Dedifferentiated amniotic fluid mesenchymal stem cell (primary cell): ENCODE results near the gene CSNK2A3.
"Not testable (repeated sequence)": the region's sequence is repeated elsewhere in the genome, so short reads cannot be mapped to it uniquely, and the experiment has no call there.

Source experiments
- DNase-seq: peaks from one replicate; pipeline ENCODE4 v3.0.0-alpha.2; 2016; ENCODE audit errors: extremely low spot score

Gene CSNK2A3

DNA sequence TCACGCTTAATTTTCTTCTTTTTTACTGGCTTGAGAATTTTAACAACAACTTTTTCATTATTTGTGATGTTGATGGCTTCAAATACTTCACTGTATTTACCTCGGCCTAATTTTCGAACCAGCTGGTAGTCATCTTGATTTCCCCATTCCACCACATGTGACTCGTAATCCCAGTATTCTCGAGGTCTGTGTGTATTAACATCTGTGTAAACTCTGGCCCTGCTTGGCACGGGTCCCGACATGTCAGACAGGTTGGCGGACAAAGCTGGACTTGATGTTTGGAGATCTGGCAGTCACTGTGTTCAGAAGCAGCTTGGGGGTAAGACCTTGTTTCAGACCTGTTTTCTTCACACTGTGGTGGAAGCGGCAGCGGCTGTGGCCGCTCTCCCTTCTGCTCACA, at the start of gene CSNK2A3:
Gene CSNK2A3 (minus strand): TSS at position 373 of the 400 bp plus-strand sequence. CDS start 131 bp downstream, at position 242.
- not testable (repeated sequence) for DNase-seq

DNA sequence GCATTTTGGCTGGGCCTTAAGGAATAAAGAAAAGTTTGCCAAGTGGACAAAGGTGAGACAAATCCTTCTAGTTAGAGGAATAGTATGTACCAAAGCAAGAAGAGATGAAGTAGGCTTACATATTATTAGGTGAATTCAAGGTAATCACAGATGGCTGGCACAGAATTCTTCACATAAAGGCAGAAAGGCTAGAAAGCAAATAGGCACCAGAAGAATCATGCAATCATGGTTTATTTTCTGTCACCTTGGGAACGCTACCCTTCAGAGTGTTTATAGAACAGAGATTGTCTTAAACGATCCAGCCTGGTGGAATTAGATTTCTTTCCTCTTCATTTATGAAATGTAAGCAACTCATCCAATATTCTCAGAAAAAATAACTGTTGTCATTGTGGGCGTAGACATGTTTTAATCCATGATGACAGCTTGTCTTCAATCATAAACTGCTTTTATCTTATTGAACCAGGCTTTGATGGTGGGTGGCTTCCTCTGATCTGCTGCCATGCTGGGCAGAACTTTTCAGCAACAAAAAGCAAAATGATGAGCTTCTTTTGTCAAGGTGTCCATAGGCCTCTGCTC, 49.0 kb upstream of the CSNK2A3 start:
- DNase-seq = no peak

DNA sequence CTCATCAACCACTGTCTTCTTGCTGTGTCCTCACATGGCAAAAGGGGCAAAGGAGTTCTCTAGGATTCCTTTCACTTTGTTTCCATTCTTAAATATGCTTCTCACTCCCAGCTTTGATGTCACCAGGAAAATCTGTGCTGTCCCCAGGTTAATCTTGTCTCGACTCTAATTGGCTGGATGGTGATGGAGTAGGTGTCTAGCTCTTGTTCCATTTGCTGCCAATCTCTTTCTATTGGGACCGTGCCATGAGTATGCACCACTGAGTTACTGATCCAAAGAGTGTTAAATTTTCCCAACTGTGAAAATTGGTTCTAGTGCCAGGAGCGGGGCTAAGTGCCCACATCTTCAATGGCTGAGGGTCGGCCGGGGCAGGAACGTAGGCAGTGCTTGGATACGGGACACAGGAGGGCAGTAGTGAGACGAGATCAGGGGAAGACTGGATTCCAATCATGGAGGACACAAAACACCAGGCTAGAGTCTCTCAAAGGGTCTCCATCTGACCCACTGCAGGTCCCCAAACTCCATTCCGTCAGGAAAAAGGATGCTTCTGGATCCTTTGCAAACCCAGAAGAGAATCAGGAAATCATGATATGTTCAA, 47.7 kb upstream of the CSNK2A3 start:
- DNase-seq = no peak

DNA sequence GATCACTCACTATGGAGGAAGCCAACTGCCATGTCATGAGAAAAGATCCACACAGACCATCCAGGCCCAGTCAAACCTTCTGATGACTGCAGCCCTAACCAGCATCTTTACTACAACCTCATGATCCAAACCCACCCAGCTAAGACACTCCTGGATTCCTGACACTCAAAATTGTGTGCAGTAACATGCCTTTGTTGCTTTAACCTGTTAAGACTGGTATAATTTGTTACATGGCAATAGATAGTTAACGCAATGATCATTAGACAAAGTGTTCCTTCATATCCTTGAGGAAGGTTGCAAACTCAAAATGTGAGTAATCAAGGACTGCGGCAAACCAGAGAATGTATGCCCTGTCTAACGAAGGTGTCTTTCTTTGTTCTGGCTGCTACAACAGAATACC, 47.1 kb upstream of the CSNK2A3 start:
- DNase-seq = no peak

DNA sequence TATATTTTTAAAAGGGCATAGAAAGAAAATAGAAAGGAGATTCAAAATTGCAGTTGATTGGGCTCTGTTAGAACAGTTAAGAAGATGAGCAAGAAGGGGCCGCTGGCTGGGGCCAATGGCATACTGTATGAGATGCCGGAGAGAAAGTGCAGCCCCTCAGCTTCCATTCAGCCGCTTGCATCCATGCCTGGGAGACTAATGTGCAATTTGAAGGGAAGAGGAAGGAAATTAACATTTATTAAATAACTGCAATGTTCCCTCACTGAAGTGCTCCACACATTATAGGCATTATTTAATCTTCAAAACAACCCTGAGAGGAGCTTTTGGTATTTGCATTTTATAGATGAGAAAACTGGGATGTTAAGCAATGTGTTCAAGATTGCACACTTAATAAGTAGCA, 44.7 kb upstream of the CSNK2A3 start:
- DNase-seq = no peak

DNA sequence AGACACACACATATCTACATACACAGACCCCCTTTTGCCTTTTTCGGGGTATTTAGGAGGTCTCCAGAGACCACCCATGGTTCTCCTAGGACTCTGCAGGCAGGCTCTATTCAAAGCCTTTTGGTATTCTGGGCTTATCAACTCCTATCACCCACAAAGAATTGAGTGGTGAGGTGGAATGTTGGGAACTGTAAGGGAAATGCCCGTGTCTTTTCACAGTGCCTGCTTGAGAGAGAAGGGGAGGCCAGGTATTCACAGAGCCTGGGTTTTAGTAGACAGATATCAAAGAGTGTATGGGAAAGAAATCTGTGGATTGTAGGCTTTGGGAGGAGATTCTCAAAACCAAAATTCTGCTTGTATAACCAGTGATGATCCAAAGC, 44.0 kb upstream of the CSNK2A3 start:
- DNase-seq = no peak

DNA sequence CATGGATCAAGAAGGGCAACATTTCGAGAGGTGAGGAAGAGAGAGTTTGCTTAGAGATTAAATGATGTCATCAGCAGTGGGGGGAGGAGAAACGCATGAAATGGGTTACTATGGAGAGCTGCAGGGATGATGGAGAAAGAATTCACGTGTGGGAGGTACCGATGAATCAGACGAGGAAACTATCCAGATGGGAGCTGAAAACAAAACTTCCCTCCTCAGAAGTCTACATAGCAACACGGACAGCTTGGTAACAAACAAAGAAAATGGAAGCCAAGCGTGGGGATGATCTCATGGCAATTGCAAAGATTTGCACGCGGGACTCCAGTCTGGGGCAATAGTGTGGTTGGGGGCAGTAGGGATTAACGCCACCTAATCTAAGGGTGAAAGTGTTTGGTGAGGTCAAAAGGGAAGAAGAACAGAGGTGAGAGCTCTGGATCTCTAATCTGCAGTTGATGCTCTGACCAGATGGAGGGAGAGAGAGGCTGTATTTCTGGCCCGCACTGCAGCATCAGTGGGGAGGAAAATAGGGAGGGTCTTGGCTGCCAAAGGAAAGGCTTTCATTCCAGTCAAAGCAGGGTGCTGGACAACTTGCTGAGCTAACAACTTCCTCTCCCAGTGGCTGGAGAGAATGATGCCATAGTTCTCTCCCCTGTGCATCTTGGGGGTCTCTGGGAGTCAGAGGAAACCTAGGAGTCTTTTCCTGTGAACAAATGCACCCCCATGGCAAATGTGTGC, 43.4 kb upstream of the CSNK2A3 start:
- peak; percentile 56 for DNase-seq

DNA sequence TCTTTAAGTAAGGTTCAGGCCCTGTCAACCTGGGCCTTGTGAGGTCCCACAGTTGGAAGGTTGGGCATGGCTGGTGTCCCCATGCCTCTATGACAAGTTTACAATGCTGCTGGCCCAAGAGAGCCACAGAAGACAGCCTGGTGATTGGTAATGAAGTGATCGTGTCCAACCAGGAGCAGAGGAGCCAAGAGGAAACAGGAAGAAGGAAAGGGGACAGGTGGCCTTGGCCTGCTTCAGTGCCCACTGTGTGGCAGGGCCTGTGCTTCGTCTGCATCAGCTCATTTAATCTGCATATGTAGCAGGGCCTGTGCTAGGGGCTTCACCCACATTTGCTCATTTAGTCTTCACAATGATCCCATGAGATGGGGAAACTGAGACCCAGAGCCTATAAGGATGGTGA, 42.1 kb upstream of the CSNK2A3 start:
- DNase-seq = no peak

DNA sequence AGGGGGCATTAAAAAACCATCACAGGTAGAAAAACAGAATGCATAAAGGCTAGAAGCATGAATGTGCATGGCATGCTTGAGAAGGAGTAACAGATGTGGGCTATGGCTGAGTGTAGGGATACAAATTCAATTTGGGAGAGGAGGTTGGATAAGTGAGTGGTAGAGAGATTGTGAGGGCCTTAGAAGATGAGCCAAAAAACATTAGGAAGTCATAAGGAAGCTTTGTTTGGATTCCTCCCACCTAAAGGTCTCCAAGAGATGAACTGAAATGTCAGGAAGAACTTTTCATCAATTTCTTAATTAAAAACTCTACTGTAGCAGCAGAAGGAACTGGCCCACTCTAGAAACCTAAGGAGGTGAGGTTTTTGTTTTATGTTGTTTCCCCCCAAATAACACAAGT, 41.2 kb upstream of the CSNK2A3 start:
- no peak for DNase-seq

DNA sequence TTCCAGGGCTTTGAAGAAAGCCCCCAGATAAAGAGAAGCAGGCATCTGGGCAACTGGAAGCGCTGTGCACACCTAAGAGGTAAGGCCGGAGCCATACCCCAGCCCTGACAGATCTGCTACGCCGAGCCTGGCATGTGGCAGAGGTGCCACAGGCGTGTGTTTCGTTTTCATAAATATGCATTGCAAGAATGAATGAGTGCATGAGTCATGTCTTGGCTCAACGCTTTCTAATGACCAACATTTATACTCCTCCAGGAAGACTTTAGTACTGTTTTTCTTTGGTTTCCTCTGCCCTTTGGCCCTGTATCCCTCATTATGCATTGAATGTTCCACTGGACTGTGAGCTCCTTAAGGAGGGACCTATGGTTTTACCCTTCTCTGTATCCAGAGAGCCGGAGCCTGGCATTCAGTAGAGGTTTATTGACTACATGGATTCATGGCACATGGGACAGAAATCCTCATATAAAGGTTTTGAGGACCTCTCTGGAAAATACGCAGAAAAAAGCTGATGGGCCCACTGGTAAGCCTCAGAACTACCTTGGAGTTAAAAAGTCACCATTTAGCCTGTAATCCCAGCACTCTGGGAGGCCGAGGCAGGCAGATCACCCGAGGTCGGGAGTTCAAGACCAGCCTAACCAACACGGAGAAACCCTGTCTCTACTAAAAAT, 38.9 kb upstream of the CSNK2A3 start:
- peak; percentile 55 for DNase-seq

DNA sequence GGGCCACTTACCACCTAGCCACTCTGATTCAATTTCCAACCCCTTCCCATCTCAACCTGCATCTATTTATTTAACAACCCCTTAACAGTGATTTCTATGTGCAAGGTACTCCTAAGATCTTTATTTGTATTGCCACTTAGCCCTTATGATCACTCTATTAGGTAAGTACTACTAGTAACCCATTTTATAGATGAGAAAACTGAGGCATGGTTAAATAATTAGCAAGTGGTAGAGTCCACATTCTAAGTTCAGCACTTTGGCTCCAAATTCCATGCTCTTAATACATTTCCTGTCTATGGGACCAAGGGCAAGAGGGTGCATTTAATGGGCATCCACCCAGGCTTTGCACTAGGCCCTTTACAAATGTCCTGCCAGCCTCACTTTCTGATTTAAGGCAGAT, 38.1 kb upstream of the CSNK2A3 start:
- no peak for DNase-seq

DNA sequence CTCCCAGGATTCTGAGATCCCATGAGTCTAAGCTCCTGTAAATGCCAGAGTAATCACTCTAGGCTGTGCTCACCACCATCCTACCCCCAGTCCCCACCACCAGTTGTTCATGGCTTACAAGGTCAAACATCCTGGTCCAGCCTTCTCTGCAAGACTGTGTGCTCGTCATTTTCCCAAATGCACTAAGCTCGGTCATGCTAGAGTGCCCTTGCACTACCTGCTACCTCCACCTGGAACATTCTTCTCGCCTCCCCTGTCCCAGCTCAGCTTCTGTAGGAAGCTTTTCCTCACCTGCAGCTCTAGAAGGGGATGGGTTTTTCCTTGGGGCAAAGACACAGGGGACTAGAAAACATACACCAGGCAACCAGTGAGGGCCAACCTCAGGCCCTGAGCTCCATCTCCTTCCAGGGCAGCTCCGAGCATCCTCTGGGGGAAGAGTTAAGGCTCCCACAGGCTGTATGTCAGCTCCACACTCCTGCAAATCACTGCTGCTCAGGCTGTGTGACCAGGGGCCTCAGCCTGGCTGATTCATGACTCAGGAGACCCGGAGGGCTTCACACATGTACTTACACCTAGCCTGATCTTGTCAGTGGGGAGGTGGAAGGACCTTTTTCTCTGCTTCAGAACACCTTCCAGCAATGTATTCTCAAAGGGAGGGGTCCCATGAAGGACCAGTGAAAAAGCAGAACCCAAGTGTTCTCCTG, 37.2 kb upstream of the CSNK2A3 start:
- DNase-seq = no peak

DNA sequence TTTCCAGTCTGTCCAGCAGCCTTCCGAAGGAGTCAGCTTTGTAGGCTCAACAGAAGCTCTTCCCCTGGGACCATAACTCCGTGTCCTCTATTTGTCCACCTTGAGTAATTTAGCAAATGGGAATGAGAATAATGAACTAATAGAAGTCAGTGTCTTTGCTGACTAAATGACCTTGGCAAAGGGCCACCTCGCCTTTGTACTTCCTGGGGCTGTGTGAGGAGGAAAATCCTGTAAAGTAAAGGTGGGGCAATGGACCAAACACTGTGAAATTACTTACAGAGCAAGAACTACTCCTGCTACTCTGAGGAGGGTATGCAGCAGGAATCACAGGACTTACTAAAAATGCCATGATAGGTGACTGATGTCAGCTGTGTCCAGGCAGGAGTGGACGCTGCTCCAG, 36.2 kb upstream of the CSNK2A3 start:
- DNase-seq = no peak

DNA sequence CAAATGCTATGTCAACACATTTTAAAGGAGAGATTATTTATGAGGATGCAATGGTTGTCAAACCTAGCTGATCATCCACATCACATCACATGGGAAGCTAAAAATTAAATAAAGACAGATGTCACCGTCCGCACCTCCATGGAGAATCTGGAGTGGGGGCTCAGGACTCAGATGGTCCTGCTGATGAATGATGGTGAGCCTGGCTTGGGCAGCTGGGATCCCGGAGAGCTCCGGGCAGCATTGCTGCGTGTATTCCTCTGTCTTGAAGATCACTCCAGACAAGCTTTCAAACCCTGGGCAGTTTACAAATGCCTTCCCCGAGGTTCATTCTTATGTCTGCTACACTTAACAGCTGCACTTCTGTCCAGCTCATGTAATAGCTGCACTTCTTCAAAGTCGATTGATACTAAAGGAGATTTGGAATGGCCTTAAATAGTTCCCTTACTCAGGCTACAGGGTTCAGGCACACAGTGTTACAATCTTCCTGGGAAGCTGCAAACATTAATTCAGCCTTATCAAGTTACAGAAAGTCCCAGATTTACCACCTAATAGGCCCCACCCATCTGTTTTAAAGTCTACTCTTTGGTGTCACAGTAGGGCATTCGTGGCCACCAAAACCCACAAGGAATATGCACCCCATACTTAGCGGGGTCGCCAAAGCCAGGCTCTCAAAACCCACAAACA, 34.7 kb upstream of the CSNK2A3 start:
- no peak for DNase-seq

DNA sequence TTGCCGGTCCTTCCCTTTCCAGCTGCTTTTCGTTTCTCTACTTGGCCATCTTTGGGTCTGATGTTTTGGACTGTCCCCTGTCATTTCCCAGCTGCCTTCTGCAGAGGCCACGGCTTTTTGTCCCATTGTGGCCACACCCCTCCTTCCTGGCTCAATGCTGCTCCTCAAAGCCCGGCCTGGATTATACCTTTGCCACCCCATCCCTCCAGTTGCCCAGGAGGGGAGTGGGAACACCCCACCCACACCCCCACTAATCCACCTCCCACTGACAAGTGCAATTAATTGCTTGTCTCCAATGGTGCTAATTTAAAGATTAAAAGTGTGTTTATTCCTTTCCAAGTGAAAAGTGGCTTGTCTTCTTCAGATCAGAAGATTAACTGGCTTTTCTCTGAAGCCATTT, 34.2 kb upstream of the CSNK2A3 start:
- no peak for DNase-seq

DNA sequence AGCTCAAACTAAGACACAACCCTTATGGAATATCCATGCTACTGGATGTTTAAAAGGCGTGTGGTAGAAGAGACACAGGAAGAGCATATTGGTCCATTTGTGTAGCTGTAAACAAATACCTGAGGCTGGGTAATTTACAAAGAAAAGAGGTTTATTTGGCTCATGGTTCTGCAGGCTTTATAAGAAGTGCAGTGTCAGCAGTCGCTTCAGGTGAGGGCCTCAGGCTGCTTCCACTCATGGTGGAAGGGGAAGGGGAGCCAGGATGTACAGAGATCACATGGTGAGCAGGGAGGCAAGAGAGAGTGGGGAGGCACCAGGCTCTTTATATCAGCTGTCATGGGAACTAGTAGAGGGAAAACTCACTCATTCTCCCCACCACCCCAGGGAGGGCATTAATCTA, 31.8 kb upstream of the CSNK2A3 start:
- DNase-seq = no peak

DNA sequence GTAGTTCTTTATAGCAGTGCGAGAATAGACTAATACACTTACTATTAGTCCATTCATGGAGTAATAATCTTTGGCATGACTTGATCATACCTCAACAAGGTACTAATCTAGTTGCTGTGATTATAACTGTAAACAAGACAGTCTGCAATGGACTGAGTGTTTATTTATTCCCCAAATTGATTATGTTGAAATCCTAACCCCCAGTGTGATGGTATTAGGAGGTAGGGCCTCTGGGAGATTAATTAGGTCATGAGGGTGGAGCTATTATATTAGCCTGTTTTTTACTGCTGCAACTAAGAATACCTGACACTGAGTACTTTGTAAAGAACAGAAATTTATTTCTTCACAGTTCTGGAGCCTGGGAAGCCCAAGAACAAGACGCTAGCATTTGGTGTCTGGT, 30.9 kb upstream of the CSNK2A3 start:
- DNase-seq = no peak

DNA sequence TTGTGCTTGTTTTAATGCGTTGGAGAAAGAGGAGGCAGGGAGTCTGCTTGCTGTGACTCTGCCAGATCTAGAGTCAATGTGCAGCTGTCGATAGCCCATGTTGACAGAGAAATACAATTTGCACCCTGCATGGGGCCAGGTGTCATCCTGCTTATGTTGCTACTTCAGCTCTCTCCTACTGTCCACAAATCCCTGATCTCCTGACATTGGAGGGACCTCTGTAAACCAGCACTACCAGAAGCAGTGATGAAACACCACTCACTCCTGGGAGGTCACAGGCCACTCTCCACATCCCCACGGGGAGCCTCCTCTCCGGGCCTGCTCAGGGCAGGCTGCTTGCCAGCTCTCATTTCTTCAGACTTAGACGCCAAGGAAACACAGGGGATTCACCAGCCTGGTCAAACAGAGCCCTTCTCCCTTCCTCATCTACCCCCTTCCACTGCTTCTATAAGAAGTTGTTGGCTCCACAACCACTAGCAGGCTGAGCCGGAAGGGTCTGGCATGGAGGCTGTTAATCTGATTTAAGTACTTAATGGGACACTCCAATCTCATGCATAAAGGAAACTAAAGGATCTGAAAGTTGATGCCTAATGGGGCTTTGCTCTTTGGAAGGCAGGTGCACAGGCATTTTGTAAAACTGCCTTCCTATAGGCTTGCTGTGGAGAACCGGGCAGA, 29.9 kb upstream of the CSNK2A3 start:
- no peak for DNase-seq

DNA sequence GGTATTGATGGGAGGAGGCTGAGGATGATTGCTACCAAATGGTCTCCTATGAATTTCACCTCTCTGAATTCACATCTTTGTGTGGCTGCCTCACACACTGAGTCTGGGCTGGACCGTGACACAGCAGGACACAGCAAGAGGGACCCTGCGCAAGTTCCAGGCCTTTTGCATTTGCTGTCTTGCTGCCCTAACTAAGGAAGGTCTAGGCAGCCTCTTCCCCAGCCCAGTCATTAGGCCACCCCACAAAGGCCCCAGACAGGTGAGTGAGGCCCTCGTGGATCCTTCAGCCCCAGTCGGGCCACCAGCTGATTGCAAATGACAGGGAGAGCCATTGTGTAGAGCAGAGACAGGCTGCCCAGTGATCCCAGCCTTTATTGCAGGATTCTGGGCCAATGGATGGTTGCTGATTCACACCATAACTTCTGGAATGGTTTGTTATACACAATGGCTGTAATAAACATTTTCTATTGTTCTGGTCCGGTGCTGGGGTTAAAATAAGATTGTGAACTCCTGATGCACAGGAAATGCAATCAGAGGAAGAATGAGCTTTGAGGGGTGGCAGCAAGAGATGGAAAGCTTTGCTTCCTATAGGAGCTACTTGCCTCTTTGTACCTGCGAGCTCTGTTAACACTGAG, 28.5 kb upstream of the CSNK2A3 start:
- DNase-seq = no peak

DNA sequence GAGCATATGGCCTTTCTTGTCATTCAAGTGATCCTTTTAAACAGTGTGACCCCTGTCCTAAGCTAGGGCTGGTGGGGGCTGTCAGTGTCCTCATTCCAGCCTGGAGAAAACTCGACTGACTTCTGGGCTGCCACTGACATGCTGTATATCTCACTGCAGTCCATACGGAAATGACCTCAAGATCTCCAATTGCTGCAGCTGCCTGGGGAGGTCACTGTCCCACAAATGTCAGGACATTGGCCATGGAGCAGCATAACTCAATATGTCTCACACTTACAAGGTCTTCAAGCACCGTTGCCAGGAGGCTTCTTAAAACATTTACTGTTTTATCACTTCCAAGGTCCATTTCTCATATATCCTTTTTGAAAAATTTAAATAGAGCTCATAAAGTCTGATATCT, 27.8 kb upstream of the CSNK2A3 start:
- DNase-seq = no peak

DNA sequence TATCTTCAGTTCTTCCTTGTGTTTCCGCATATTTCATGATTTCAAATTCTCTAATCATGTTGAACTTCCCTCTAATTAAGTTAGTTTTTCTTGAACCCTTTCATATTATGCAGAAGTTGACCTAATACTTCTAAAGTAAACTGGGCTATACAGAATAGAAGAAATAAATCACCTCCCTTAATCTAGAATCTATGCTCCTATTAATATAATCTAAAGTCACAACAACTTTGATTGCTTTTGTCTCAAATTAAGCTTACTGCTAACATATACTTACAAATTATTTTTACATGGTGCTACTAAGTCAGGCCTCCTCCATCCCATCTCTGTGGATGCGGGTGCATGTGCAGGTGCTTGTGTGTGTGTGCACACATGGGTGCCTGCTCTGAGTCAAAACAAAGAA, 27.3 kb upstream of the CSNK2A3 start:
- DNase-seq = no peak
